ENCODE results near the gene EXOC4.

Gene EXOC4

DNA sequence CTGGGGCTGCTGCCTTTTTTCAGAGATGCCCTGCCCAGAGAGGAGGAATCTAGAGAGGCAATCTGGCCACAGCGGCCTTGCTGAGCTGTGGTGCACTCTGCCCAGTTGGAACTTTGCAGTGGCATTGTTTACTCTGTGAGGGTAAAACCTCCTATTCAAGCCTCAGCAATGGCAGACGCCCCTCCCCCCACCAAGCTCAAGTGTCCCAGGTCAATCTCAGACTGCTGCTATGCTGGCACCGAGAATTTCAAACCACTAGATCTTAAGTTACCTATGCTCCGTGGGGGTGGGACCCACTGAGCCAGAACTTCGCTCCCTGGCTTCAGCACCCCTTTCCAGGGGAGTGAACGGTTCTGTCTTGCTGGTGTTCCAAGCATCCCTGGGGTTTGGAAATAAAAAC, 77.2 kb downstream of the EXOC4 start:
- Histone ChIP-seq H3K9ac (ENCODE audit: low read depth, low read length, poor library complexity) (no peak overlapping the region), H3K4me3 (ENCODE audit: low read length in 2 of 2) (no peak overlapping the region), H3K4me1 (ENCODE audit: control insufficient read depth in 2 of 2, insufficient read depth in 1 of 2, low read depth in 1 of 2, low read length in 2 of 2) (peaks cover 0 to 4% of the 10 kb centered on the region in 2 donors), H2BK5ac (ENCODE audit: low read length) (no peak overlapping the region), H3K4me2 (ENCODE audit: insufficient read depth, low read length, poor library complexity, severe bottlenecking) (no peak overlapping the region), H3K9me3 (replicated peaks in 1 of 2; ENCODE audit: control insufficient read depth in 2 of 2, insufficient read depth in 1 of 2, low read depth in 1 of 2, low read length in 2 of 2) (peaks cover 0 to 12% of the 10 kb centered on the region in 2 donors), H3K18ac (ENCODE audit: low read length) (no peak overlapping the region), H3K23ac (ENCODE audit: low read depth, low read length, poor library complexity) (no peak overlapping the region), H4K91ac (ENCODE audit: low read depth, low read length, poor library complexity) (no peak overlapping the region), H3K36me3 (replicated peaks in 1 of 2; ENCODE audit: control insufficient read depth in 2 of 2, insufficient read depth in 2 of 2, low read length in 2 of 2) (peaks cover 0 to 5% of the 10 kb centered on the region in 2 donors), H3K14ac (ENCODE audit: low read length) (no peak overlapping the region), H2AK5ac (ENCODE audit: low read depth, low read length) (no peak overlapping the region), H2AFZ (ENCODE audit: low read length) (no peak overlapping the region), H3K27me3 (ENCODE audit: control insufficient read depth in 3 of 3, insufficient read depth in 3 of 3, low read depth in 1 of 3, low read length in 3 of 3) (no peaks in the 10 kb centered on the region), H3K27ac (replicated peaks; ENCODE audit: low read length) (no peak overlapping the region), H2BK12ac (ENCODE audit: low read length) (no peak overlapping the region), H4K8ac (ENCODE audit: low read depth, low read length) (no peak overlapping the region), H3K79me1 (ENCODE audit: low read depth, low read length) (peaks cover 1% of the 10 kb centered on the region), H3K4ac (ENCODE audit: low read length) (no peak overlapping the region), H2BK15ac (ENCODE audit: low read length) (no peak overlapping the region), H2BK120ac (ENCODE audit: low read depth, low read length) (no peak overlapping the region)
- DNase-seq (ENCODE audit: low spot score), result peak; percentile 4
- WGBS, 2 donors (ENCODE audit: extremely low coverage in 2 of 2, insufficient read length in 2 of 2, insufficient replicate concordance in 1 of 2), result no CpG with 5 or more reads among the region's 6 CpGs

DNA sequence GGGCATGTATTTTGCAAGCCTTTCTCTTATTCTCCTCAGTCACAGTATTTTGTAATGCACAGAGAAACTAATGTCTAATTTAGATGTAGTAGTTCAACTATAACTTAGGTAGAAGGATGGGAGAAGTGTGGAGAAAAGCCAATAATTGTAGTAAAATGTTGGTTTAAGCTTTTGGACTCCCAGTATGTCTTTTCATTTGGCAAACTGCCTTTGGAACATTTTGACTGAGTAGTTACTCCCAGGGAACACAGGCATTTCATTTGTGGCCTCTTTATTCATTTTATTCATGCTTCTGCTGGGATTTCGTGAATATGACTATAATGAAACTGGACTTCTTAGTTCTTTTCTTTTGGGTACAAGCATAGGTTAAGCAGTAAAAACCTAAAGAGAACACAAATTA, 79.0 kb downstream of the EXOC4 start:
- Histone ChIP-seq H3K4ac (ENCODE audit: low read length) (no peak overlapping the region), H2AK5ac (ENCODE audit: low read depth, low read length) (no peak overlapping the region), H2BK120ac (ENCODE audit: low read depth, low read length) (no peak overlapping the region), H4K91ac (ENCODE audit: low read depth, low read length, poor library complexity) (no peak overlapping the region), H3K4me3 (ENCODE audit: low read length in 2 of 2) (no peak overlapping the region), H3K14ac (ENCODE audit: low read length) (no peak overlapping the region), H3K27ac (replicated peaks; ENCODE audit: low read length) (no peak overlapping the region), H4K8ac (ENCODE audit: low read depth, low read length) (no peak overlapping the region), H3K9me3 (replicated peaks in 1 of 2; ENCODE audit: control insufficient read depth in 2 of 2, insufficient read depth in 1 of 2, low read depth in 1 of 2, low read length in 2 of 2) (peaks cover 0 to 6% of the 10 kb centered on the region in 2 donors), H2BK15ac (ENCODE audit: low read length) (no peak overlapping the region), H3K23ac (ENCODE audit: low read depth, low read length, poor library complexity) (no peak overlapping the region), H2BK12ac (ENCODE audit: low read length) (no peak overlapping the region), H3K27me3 (ENCODE audit: control insufficient read depth in 3 of 3, insufficient read depth in 3 of 3, low read depth in 1 of 3, low read length in 3 of 3) (no peaks in the 10 kb centered on the region), H3K9ac (ENCODE audit: low read depth, low read length, poor library complexity) (no peak overlapping the region), H3K4me2 (ENCODE audit: insufficient read depth, low read length, poor library complexity, severe bottlenecking) (no peak overlapping the region), H3K79me1 (ENCODE audit: low read depth, low read length) (peaks cover 1% of the 10 kb centered on the region), H3K36me3 (replicated peaks in 1 of 2; ENCODE audit: control insufficient read depth in 2 of 2, insufficient read depth in 2 of 2, low read length in 2 of 2) (peaks cover 0 to 5% of the 10 kb centered on the region in 2 donors), H3K18ac (ENCODE audit: low read length) (no peak overlapping the region), H2AFZ (ENCODE audit: low read length) (no peak overlapping the region), H2BK5ac (ENCODE audit: low read length) (no peak overlapping the region), H3K4me1 (ENCODE audit: control insufficient read depth in 2 of 2, insufficient read depth in 1 of 2, low read depth in 1 of 2, low read length in 2 of 2) (peaks cover 0 to 4% of the 10 kb centered on the region in 2 donors)
- DNase-seq (ENCODE audit: low spot score), result no peak
- no CpG with 5 or more reads among the region's 1 CpG for WGBS, 2 donors (ENCODE audit: extremely low coverage in 2 of 2, insufficient read length in 2 of 2, insufficient replicate concordance in 1 of 2)

DNA sequence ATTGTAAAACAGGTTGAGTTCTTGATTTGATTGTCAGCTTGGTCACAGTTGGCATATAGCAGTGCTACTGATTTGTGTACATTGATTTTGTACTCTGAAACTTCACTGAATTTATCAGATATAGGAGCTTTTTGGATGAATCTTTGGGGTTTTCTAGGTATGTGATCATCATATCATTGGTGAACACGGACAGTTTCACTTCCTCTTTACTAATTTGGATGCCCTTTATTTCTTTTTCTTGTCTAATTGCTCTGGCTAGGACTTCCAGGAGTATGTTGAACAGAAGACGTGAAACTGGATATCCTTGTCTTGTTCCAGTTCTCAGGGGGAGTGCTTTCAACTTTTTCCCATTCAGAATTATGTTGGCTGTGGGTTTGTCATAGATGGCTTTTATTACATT, 86.9 kb downstream of the EXOC4 start:
- H2BK15ac ChIP-seq (ENCODE audit: low read length), result no peak overlapping the region

GRCh38 chr7:133344275-133344674, 91.4 kb downstream of the EXOC4 start:
- H4K91ac ChIP-seq (ENCODE audit: low read depth, low read length, poor library complexity), result no peak overlapping the region
- no peak overlapping the region for H3K27ac ChIP-seq (replicated peaks; ENCODE audit: low read length)
- no peak overlapping the region for H3K4me2 ChIP-seq (ENCODE audit: insufficient read depth, low read length, poor library complexity, severe bottlenecking)
- H3K4me3 ChIP-seq (ENCODE audit: low read length in 2 of 2), result no peak overlapping the region
- no peak overlapping the region for H2BK12ac ChIP-seq (ENCODE audit: low read length)
- H3K4me1 ChIP-seq (ENCODE audit: control insufficient read depth in 2 of 2, insufficient read depth in 1 of 2, low read depth in 1 of 2, low read length in 2 of 2), result no peaks in the 10 kb centered on the region
- H3K36me3 ChIP-seq (replicated peaks in 1 of 2; ENCODE audit: control insufficient read depth in 2 of 2, insufficient read depth in 2 of 2, low read length in 2 of 2), result no peaks in the 10 kb centered on the region
- H2AFZ ChIP-seq (ENCODE audit: low read length), result no peak overlapping the region
- no peak overlapping the region for H3K23ac ChIP-seq (ENCODE audit: low read depth, low read length, poor library complexity)
- no peaks in the 10 kb centered on the region for H3K79me1 ChIP-seq (ENCODE audit: low read depth, low read length)
- no peak overlapping the region for H2AK5ac ChIP-seq (ENCODE audit: low read depth, low read length)
- no peaks in the 10 kb centered on the region for H3K27me3 ChIP-seq (ENCODE audit: control insufficient read depth in 3 of 3, insufficient read depth in 3 of 3, low read depth in 1 of 3, low read length in 3 of 3)
- no peak overlapping the region for H3K14ac ChIP-seq (ENCODE audit: low read length)
- H2BK5ac ChIP-seq (ENCODE audit: low read length), result no peak overlapping the region
- H3K9ac ChIP-seq (ENCODE audit: low read depth, low read length, poor library complexity), result no peak overlapping the region
- no peak overlapping the region for H3K4ac ChIP-seq (ENCODE audit: low read length)
- H2BK120ac ChIP-seq (ENCODE audit: low read depth, low read length), result no peak overlapping the region
- peaks cover 2 to 6% of the 10 kb centered on the region in 2 donors for H3K9me3 ChIP-seq (replicated peaks in 1 of 2; ENCODE audit: control insufficient read depth in 2 of 2, insufficient read depth in 1 of 2, low read depth in 1 of 2, low read length in 2 of 2)
- H3K18ac ChIP-seq (ENCODE audit: low read length), result no peak overlapping the region
- no peak overlapping the region for H4K8ac ChIP-seq (ENCODE audit: low read depth, low read length)
- no peak overlapping the region for H2BK15ac ChIP-seq (ENCODE audit: low read length)
- DNase-seq (ENCODE audit: low spot score), result no peak
- no CpG with 5 or more reads among the region's 3 CpGs for WGBS, 2 donors (ENCODE audit: extremely low coverage in 2 of 2, insufficient read length in 2 of 2, insufficient replicate concordance in 1 of 2)

More for the DNA sequence above, 86.9 kb downstream of the EXOC4 start:
- no peak for DNase-seq (ENCODE audit: low spot score)
- no peaks in the 10 kb centered on the region for H3K27me3 ChIP-seq (ENCODE audit: control insufficient read depth in 3 of 3, insufficient read depth in 3 of 3, low read depth in 1 of 3, low read length in 3 of 3)
- H3K4me3 ChIP-seq (ENCODE audit: low read length in 2 of 2), result no peak overlapping the region
- H3K9ac ChIP-seq (ENCODE audit: low read depth, low read length, poor library complexity), result no peak overlapping the region
- no peak overlapping the region for H2BK5ac ChIP-seq (ENCODE audit: low read length)
- peaks cover 0 to 2% of the 10 kb centered on the region in 2 donors for H3K36me3 ChIP-seq (replicated peaks in 1 of 2; ENCODE audit: control insufficient read depth in 2 of 2, insufficient read depth in 2 of 2, low read length in 2 of 2)
- no peak overlapping the region for H3K23ac ChIP-seq (ENCODE audit: low read depth, low read length, poor library complexity)
- H4K91ac ChIP-seq (ENCODE audit: low read depth, low read length, poor library complexity), result no peak overlapping the region
- no peak overlapping the region for H2AFZ ChIP-seq (ENCODE audit: low read length)
- H3K9me3 ChIP-seq (replicated peaks in 1 of 2; ENCODE audit: control insufficient read depth in 2 of 2, insufficient read depth in 1 of 2, low read depth in 1 of 2, low read length in 2 of 2), result peaks cover 2 to 11% of the 10 kb centered on the region in 2 donors
- H3K14ac ChIP-seq (ENCODE audit: low read length), result no peak overlapping the region
- no peak overlapping the region for H2AK5ac ChIP-seq (ENCODE audit: low read depth, low read length)
- H3K18ac ChIP-seq (ENCODE audit: low read length), result no peak overlapping the region
- H2BK120ac ChIP-seq (ENCODE audit: low read depth, low read length), result no peak overlapping the region
- H2BK12ac ChIP-seq (ENCODE audit: low read length), result no peak overlapping the region
- no CpG with 5 or more reads among the region's 2 CpGs for WGBS, 2 donors (ENCODE audit: extremely low coverage in 2 of 2, insufficient read length in 2 of 2, insufficient replicate concordance in 1 of 2)
- H3K4me2 ChIP-seq (ENCODE audit: insufficient read depth, low read length, poor library complexity, severe bottlenecking), result no peak overlapping the region
- no peak overlapping the region for H3K4ac ChIP-seq (ENCODE audit: low read length)
- H3K4me1 ChIP-seq (ENCODE audit: control insufficient read depth in 2 of 2, insufficient read depth in 1 of 2, low read depth in 1 of 2, low read length in 2 of 2), result no peaks in the 10 kb centered on the region
- H3K79me1 ChIP-seq (ENCODE audit: low read depth, low read length), result no peaks in the 10 kb centered on the region
- no peak overlapping the region for H4K8ac ChIP-seq (ENCODE audit: low read depth, low read length)
- H3K27ac ChIP-seq (replicated peaks; ENCODE audit: low read length), result no peak overlapping the region
